ENCODE measurements around the gene KIF3C.
A peak's percentile ranks its signal among the peaks of the same experiment; 100 is the strongest.

Gene KIF3C

DNA sequence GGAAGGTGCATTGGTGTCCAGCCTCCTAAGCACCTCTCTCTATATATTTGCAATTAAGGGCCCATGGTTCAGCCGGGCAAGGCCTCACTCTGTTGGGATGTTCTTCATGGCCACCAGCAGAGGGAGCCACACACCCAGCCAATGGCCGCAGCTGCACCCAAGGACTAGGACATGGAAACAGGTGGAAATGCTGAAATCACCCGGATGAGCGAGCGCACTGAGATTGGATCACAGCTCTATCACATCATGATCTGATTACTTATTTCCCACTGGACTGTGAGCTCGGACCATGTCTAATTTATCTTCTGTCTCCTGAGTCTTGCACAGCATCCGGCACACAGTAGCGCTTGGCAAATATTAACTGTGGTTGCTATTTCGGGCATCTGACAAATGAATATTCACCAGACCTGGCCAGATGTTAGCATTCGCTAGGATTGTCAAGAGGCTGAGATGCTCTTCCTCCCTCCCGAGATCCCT is 31.2 kb downstream of the KIF3C start:
- peak; percentile 42 for DNase-seq (ENCODE audit: low read depth)
- H3K4me3 ChIP-seq (ENCODE audit: control insufficient read depth, low read depth, low read length), result no peak overlapping the region
- TF ChIP-seq, protein P1, sequence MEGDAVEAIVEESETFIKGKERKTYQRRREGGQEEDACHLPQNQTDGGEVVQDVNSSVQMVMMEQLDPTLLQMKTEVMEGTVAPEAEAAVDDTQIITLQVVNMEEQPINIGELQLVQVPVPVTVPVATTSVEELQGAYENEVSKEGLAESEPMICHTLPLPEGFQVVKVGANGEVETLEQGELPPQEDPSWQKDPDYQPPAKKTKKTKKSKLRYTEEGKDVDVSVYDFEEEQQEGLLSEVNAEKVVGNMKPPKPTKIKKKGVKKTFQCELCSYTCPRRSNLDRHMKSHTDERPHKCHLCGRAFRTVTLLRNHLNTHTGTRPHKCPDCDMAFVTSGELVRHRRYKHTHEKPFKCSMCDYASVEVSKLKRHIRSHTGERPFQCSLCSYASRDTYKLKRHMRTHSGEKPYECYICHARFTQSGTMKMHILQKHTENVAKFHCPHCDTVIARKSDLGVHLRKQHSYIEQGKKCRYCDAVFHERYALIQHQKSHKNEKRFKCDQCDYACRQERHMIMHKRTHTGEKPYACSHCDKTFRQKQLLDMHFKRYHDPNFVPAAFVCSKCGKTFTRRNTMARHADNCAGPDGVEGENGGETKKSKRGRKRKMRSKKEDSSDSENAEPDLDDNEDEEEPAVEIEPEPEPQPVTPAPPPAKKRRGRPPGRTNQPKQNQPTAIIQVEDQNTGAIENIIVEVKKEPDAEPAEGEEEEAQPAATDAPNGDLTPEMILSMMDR (IDR thresholded peaks at IDR 0.05; ENCODE audit: control insufficient read depth, insufficient read depth, low read depth, low read length, missing control alignments), result peak; percentile 93

GRCh38 chr2:25948437-25948836 is 33.9 kb downstream of the KIF3C start:
- no peak for DNase-seq (ENCODE audit: low read depth)
- H3K4me3 ChIP-seq (ENCODE audit: control insufficient read depth, low read depth, low read length), result no peak overlapping the region
- TF ChIP-seq, protein P1 (IDR thresholded peaks at IDR 0.05; ENCODE audit: control insufficient read depth, insufficient read depth, low read depth, low read length, missing control alignments), result no peak

DNA sequence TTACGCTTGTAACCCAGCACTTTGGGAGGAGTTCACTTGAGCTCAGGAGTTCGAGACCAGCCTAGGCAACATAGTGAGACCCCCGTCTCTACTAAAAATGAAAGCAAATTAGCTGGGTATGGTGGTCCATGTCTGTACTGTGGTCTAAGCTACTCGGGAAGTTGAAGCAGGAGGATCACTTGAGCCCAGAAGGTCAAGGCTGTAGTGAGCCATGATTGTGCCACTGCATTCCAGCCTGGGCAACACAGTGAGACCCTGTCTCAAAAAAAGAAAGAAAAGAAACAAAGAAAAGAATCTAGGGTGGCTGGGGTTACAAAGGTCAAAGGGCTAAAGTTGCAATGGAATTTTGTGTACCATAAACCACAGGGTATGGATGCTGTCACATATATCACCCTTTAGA is 41.3 kb downstream of the KIF3C start:
- TF ChIP-seq, protein P1 (IDR thresholded peaks at IDR 0.05; ENCODE audit: control insufficient read depth, insufficient read depth, low read depth, low read length, missing control alignments), result no peak
- DNase-seq (ENCODE audit: low read depth), result no peak
- no peak overlapping the region for H3K4me3 ChIP-seq (ENCODE audit: control insufficient read depth, low read depth, low read length)

- H3K4me3 ChIP-seq (ENCODE audit: control insufficient read depth, low read depth, low read length), result no peak overlapping the region
- DNase-seq (ENCODE audit: low read depth), result no peak
- TF ChIP-seq, protein P1 (IDR thresholded peaks at IDR 0.05; ENCODE audit: control insufficient read depth, insufficient read depth, low read depth, low read length, missing control alignments), result no peak
Measured at GRCh38 chr2:25939257-25939668, 43.0 kb downstream of the KIF3C start.

DNA sequence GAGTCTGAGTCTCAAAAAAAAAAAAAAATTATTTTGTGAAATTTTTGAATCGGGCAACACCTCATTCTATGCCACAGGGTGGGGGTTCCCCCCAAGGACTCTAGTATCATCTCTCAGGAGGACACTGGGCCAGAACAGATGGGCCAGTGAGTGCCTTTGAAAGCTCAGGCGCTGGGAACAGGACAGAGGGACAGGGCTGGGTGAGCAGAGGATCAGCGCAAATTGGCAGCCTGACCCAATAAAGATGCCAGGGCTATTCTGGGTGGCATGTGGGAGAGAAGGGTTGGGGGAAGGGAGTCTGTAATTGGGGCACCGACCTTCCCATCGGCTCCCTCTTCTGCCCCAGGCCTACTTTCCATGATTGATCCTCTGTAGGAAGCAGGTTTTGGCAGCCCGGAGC is 44.0 kb downstream of the KIF3C start:
- TF ChIP-seq, protein P1 (IDR thresholded peaks at IDR 0.05; ENCODE audit: control insufficient read depth, insufficient read depth, low read depth, low read length, missing control alignments), result no peak
- DNase-seq (ENCODE audit: low read depth), result no peak
- no peak overlapping the region for H3K4me3 ChIP-seq (ENCODE audit: control insufficient read depth, low read depth, low read length)

- DNase-seq (ENCODE audit: low read depth), result no peak
- TF ChIP-seq, protein P1 (IDR thresholded peaks at IDR 0.05; ENCODE audit: control insufficient read depth, insufficient read depth, low read depth, low read length, missing control alignments), result no peak
- H3K4me3 ChIP-seq (ENCODE audit: control insufficient read depth, low read depth, low read length), result no peak overlapping the region
Measured at GRCh38 chr2:25936889-25937545, 45.3 kb downstream of the KIF3C start.
